ENCODE results near the gene MEGF10.

- TF ChIP-seq POLR2A (IDR thresholded peaks at IDR 0.05; ENCODE audit: low read depth, low read length) (no peak), POLR2AphosphoS5 (IDR thresholded peaks at IDR 0.05; ENCODE audit: low read depth, low read length) (no peak), TAF1 (IDR thresholded peaks at IDR 0.05; ENCODE audit: borderline replicate concordance, low read depth, low read length) (no peak)
These were observed 151.3 kb downstream of the MEGF10 start for GRCh38 chr5:127441799-127442484.

Data from GM12892 (cell line).